HEK293 (cell line): ENCODE measurements around the gene ABCB11.

Experiments used
- CTCF ChIA-PET: fragments of 350-600 bp; formaldehyde crosslinking; extraction: SDS; loops from one replicate; lab custom pipeline; 2021; ENCODE audit warnings: antibody characterized with exemption; lab: Yijun Ruan, JAX
- POLR2A ChIA-PET: fragments of 300-600 bp; formaldehyde crosslinking; extraction: SDS; loops from one replicate; lab custom pipeline; 2020; ENCODE audit warnings: antibody characterized with exemption, inconsistent platforms; lab: Yijun Ruan, JAX
- H3K27ac ChIP-seq: fragments of 200-500 bp; sonication (Bioruptor generic); 2 replicates; pipeline ENCODE4 v1.5.1; 2014; ENCODE audit warnings: low read depth, low read length, control low read depth, inconsistent platforms; ENCODE audit errors: extremely low read depth
- H3K36me3 ChIP-seq, 2 experiments: fragments of 200-500 bp in 1 of 2; sonication (Bioruptor generic) in 1 of 2; 1 replicate in 1 of 2; 2 replicates in 1 of 2; pipeline ENCODE4 v1.5.1; 2014 to 2017; ENCODE audit warnings: inconsistent platforms in 2 of 2, low read length in 2 of 2; ENCODE audit not compliant: control insufficient read depth in 2 of 2, insufficient read depth in 1 of 2
- H3K4me1 ChIP-seq: fragments of 200-500 bp; sonication (Bioruptor generic); 2 replicates; pipeline ENCODE4 v1.5.1; 2014; ENCODE audit warnings: mild to moderate bottlenecking, low read length, inconsistent platforms; ENCODE audit not compliant: control insufficient read depth, insufficient read depth
- H3K4me3 ChIP-seq: 2 replicates; pipeline ENCODE4 v1.5.1; 2011; ENCODE audit warnings: low read depth, mild to moderate bottlenecking, control low read depth, low read length, moderate library complexity
- H3K9me3 ChIP-seq: fragments of 200-500 bp; sonication (Bioruptor generic); 2 replicates; pipeline ENCODE4 v1.5.1; 2014; ENCODE audit warnings: low read depth, low read length, inconsistent platforms; ENCODE audit not compliant: control insufficient read depth, insufficient read depth
- HOXC10 ChIP-seq: sonication (generic); formaldehyde crosslinking; IDR thresholded peaks from 2 replicates; pipeline ENCODE4 v1.8.1; 2023; ENCODE audit warnings: mild to moderate bottlenecking, missing genetic modification reagents
- KLF1 ChIP-seq: fragments of 450-650 bp; formaldehyde crosslinking; IDR thresholded peaks from 2 replicates; pipeline ENCODE4 v1.5.1; 2016; ENCODE audit warnings: missing biosample characterization, missing genetic modification characterization
- MZF1 ChIP-seq: fragments of 450-650 bp; formaldehyde crosslinking; IDR thresholded peaks from 2 replicates; pipeline ENCODE4 v1.5.1; 2017; ENCODE audit warnings: missing biosample characterization, missing genetic modification characterization, borderline replicate concordance
- PRDM4 ChIP-seq: fragments of 450-650 bp; formaldehyde crosslinking; IDR thresholded peaks from 2 replicates; pipeline ENCODE4 v1.5.1; 2017; ENCODE audit warnings: missing biosample characterization, missing genetic modification characterization
- ZNF175 ChIP-seq: fragments of 450-650 bp; formaldehyde crosslinking; IDR thresholded peaks from 2 replicates; pipeline ENCODE4 v1.5.1; 2016; ENCODE audit warnings: missing biosample characterization, missing genetic modification characterization
- ZNF202 ChIP-seq: fragments of 450-650 bp; formaldehyde crosslinking; IDR thresholded peaks from 2 replicates; pipeline ENCODE4 v1.5.1; 2016; ENCODE audit warnings: missing biosample characterization, missing genetic modification characterization, borderline replicate concordance
- ZNF24 ChIP-seq: fragments of 450-650 bp; formaldehyde crosslinking; IDR thresholded peaks from 2 replicates; pipeline ENCODE4 v1.5.1; 2016; ENCODE audit warnings: missing biosample characterization, missing genetic modification characterization
- ZNF335 ChIP-seq: fragments of 450-650 bp; formaldehyde crosslinking; conservative IDR thresholded peaks from 2 replicates; pipeline ENCODE4 v1.5.1; 2016; ENCODE audit warnings: missing biosample characterization, missing genetic modification characterization
- ZNF521 ChIP-seq: fragments of 450-650 bp; formaldehyde crosslinking; IDR thresholded peaks from 2 replicates; pipeline ENCODE4 v1.5.1; 2017; ENCODE audit warnings: missing biosample characterization, mild to moderate bottlenecking, missing genetic modification characterization
- ZNF530 ChIP-seq: fragments of 450-650 bp; formaldehyde crosslinking; IDR thresholded peaks from 2 replicates; pipeline ENCODE4 v1.5.1; 2016; ENCODE audit warnings: low read depth, missing biosample characterization, missing genetic modification characterization
- ZNF544 ChIP-seq: fragments of 450-650 bp; formaldehyde crosslinking; IDR thresholded peaks from 2 replicates; pipeline ENCODE4 v1.5.0; 2017; ENCODE audit warnings: missing biosample characterization, missing genetic modification characterization
- ZNF629 ChIP-seq: fragments of 450-650 bp; formaldehyde crosslinking; IDR thresholded peaks from 2 replicates; pipeline ENCODE4 v1.5.1; 2017; ENCODE audit warnings: missing biosample characterization, missing genetic modification characterization
- ZNF658 ChIP-seq: fragments of 450-650 bp; formaldehyde crosslinking; IDR thresholded peaks from 2 replicates; pipeline ENCODE4; 2016; ENCODE audit warnings: missing biosample characterization, missing genetic modification characterization
- ZNF670 ChIP-seq: fragments of 450-650 bp; formaldehyde crosslinking; IDR thresholded peaks from 2 replicates; pipeline ENCODE4 v1.5.1; 2016; ENCODE audit warnings: missing biosample characterization, missing genetic modification characterization, low read depth
- ZSCAN23 ChIP-seq: fragments of 450-650 bp; formaldehyde crosslinking; IDR thresholded peaks from 2 replicates; pipeline ENCODE4 v1.5.1; 2016; ENCODE audit warnings: missing biosample characterization, missing genetic modification characterization
- TF ChIP-seq, protein P1 (sequence below): fragments of 450-650 bp; formaldehyde crosslinking; IDR thresholded peaks from 2 replicates; pipeline ENCODE4 v1.5.1; 2016; ENCODE audit warnings: missing biosample characterization, missing genetic modification characterization, borderline replicate concordance
- TF ChIP-seq, protein P2 (sequence below): fragments of 450-650 bp; formaldehyde crosslinking; IDR thresholded peaks from 2 replicates; pipeline ENCODE4 v1.5.1; 2016; ENCODE audit warnings: missing biosample characterization, missing genetic modification characterization
- TF ChIP-seq, protein P3 (sequence below): fragments of 450-650 bp; formaldehyde crosslinking; IDR thresholded peaks from 2 replicates; pipeline ENCODE4 v1.5.1; 2016; ENCODE audit warnings: missing biosample characterization, missing genetic modification characterization

Gene ABCB11

DNA sequence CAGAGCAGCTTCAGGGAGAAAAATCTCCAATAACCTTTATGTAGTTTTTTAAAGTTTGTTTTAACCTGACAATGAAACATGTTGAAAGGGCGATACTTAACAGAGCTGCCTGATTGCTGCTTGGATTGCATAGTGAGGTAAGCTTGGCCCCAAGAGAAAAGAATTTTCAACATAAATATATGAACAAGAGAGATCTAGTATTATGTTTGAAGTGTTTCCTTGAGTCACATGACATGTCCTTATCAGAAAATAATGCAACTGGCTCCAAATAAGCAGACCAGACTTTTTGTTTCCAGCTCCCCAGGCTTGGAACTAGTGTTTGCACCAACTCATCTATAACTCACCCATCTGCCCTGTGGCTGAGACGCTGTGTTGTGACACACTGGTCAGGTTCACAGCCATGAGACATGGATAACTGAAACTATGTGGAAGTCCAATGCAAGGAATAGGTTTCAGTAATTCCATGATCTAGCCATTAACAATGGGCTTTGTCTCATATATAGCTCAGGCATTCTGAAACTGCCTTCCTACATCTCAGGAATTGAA, 44.7 kb downstream of the ABCB11 start (continued):
- TF ChIP-seq HOXC10 (no peak), ZNF530 (no peak), ZNF544 (tag by site-specific recombination) (no peak)
- TF ChIP-seq, protein P1, sequence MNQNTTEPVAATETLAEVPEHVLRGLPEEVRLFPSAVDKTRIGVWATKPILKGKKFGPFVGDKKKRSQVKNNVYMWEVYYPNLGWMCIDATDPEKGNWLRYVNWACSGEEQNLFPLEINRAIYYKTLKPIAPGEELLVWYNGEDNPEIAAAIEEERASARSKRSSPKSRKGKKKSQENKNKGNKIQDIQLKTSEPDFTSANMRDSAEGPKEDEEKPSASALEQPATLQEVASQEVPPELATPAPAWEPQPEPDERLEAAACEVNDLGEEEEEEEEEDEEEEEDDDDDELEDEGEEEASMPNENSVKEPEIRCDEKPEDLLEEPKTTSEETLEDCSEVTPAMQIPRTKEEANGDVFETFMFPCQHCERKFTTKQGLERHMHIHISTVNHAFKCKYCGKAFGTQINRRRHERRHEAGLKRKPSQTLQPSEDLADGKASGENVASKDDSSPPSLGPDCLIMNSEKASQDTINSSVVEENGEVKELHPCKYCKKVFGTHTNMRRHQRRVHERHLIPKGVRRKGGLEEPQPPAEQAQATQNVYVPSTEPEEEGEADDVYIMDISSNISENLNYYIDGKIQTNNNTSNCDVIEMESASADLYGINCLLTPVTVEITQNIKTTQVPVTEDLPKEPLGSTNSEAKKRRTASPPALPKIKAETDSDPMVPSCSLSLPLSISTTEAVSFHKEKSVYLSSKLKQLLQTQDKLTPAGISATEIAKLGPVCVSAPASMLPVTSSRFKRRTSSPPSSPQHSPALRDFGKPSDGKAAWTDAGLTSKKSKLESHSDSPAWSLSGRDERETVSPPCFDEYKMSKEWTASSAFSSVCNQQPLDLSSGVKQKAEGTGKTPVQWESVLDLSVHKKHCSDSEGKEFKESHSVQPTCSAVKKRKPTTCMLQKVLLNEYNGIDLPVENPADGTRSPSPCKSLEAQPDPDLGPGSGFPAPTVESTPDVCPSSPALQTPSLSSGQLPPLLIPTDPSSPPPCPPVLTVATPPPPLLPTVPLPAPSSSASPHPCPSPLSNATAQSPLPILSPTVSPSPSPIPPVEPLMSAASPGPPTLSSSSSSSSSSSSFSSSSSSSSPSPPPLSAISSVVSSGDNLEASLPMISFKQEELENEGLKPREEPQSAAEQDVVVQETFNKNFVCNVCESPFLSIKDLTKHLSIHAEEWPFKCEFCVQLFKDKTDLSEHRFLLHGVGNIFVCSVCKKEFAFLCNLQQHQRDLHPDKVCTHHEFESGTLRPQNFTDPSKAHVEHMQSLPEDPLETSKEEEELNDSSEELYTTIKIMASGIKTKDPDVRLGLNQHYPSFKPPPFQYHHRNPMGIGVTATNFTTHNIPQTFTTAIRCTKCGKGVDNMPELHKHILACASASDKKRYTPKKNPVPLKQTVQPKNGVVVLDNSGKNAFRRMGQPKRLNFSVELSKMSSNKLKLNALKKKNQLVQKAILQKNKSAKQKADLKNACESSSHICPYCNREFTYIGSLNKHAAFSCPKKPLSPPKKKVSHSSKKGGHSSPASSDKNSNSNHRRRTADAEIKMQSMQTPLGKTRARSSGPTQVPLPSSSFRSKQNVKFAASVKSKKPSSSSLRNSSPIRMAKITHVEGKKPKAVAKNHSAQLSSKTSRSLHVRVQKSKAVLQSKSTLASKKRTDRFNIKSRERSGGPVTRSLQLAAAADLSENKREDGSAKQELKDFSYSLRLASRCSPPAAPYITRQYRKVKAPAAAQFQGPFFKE (tag by site-specific recombination), result no peak

GRCh38 chr2:168981651-168982050, 49.5 kb downstream of the ABCB11 start:
- H3K4me1 ChIP-seq, result no peaks in the 10 kb centered on the region
- no peak for TF ChIP-seq ZNF175 (tag by site-specific recombination)
- TF ChIP-seq MZF1 (tag by site-specific recombination), result no peak
- no peak for TF ChIP-seq PRDM4 (tag by site-specific recombination)
- TF ChIP-seq ZNF670, result no peak
- TF ChIP-seq, all 188 proteins: peak for 0
- no peaks in the 10 kb centered on the region for H3K9me3 ChIP-seq
- H3K27ac ChIP-seq, result no peak overlapping the region
- H3K36me3 ChIP-seq, result no peaks in the 10 kb centered on the region
- CTCF ChIA-PET, result interaction anchor here (0.5 kb wide), 1 partner anchor 65 kb away, joined by 3 read pairs; no protein-coding TSS in a partner anchor
- H3K4me3 ChIP-seq, result no peak overlapping the region
- POLR2A ChIA-PET, result no interaction called here

GRCh38 chr2:168978461-168978861, 52.7 kb downstream of the ABCB11 start:
- no peaks in the 10 kb centered on the region for H3K36me3 ChIP-seq
- ChIA-PET POLR2A (no interaction called here), CTCF (interaction anchor here (0.7 to 0.8 kb wide), 2 partner anchors 11 to 488 kb away, joined by 3 read pairs; no protein-coding TSS in a partner anchor)
- no peaks in the 10 kb centered on the region for H3K4me1 ChIP-seq
- no peaks in the 10 kb centered on the region for H3K9me3 ChIP-seq
- TF ChIP-seq ZNF629 (tag by site-specific recombination) (no peak), ZNF24 (tag by site-specific recombination) (no peak), ZNF521 (tag by site-specific recombination) (no peak), ZNF658 (tag by site-specific recombination) (no peak), ZNF335 (tag by site-specific recombination) (no peak), ZNF202 (tag by site-specific recombination) (no peak), ZSCAN23 (tag by site-specific recombination) (no peak), KLF1 (tag by site-specific recombination) (no peak)
- TF ChIP-seq, protein P2, sequence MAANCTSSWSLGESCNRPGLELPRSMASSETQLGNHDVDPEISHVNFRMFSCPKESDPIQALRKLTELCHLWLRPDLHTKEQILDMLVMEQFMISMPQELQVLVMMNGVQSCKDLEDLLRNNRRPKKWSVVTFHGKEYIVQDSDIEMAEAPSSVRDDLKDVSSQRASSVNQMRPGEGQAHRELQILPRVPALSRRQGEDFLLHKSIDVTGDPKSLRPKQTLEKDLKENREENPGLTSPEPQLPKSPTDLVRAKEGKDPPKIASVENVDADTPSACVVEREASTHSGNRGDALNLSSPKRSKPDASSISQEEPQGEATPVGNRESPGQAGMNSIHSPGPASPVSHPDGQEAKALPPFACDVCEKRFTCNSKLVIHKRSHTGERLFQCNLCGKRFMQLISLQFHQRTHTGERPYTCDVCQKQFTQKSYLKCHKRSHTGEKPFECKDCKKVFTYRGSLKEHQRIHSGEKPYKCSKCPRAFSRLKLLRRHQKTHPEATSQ (tag by site-specific recombination), result no peak
- TF ChIP-seq, protein P3, sequence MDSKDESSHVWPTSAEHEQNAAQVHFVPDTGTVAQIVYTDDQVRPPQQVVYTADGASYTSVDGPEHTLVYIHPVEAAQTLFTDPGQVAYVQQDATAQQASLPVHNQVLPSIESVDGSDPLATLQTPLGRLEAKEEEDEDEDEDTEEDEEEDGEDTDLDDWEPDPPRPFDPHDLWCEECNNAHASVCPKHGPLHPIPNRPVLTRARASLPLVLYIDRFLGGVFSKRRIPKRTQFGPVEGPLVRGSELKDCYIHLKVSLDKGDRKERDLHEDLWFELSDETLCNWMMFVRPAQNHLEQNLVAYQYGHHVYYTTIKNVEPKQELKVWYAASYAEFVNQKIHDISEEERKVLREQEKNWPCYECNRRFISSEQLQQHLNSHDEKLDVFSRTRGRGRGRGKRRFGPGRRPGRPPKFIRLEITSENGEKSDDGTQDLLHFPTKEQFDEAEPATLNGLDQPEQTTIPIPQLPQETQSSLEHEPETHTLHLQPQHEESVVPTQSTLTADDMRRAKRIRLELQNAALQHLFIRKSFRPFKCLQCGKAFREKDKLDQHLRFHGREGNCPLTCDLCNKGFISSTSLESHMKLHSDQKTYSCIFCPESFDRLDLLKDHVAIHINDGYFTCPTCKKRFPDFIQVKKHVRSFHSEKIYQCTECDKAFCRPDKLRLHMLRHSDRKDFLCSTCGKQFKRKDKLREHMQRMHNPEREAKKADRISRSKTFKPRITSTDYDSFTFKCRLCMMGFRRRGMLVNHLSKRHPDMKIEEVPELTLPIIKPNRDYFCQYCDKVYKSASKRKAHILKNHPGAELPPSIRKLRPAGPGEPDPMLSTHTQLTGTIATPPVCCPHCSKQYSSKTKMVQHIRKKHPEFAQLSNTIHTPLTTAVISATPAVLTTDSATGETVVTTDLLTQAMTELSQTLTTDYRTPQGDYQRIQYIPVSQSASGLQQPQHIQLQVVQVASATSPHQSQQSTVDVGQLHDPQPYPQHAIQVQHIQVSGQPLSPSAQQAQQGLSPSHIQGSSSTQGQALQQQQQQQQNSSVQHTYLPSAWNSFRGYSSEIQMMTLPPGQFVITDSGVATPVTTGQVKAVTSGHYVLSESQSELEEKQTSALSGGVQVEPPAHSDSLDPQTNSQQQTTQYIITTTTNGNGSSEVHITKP, result no peak
- H3K27ac ChIP-seq, result no peak overlapping the region
- H3K4me3 ChIP-seq, result no peak overlapping the region
